BLaER1 treated with 17β-estradiol and CSF1 and Interleukin-3, amounts not matched to agents 10 nM and 100 nM (cell line): Measurements from ENCODE around the gene PSG5.
A peak's percentile ranks its signal among the peaks of the same experiment; 100 is the strongest.
"Not testable (repeated sequence)": the region's sequence is repeated elsewhere in the genome, so short reads cannot be mapped to it uniquely, and the experiment has no call there.

Experiments used
- H3K27ac ChIP-seq, 11 experiments: shearing (Covaris generic); formaldehyde crosslinking; 2 replicates each; pipeline ENCODE4 v1.8.1; 2022
- H3K27me3 ChIP-seq, 11 experiments: shearing (Covaris generic); formaldehyde crosslinking; 2 replicates each; pipeline ENCODE4 v1.8.1; 2022
- H3K36me3 ChIP-seq, 11 experiments: shearing (Covaris generic); formaldehyde crosslinking; 2 replicates each; pipeline ENCODE4 v1.8.1; 2022
- H3K4me1 ChIP-seq, 10 experiments: shearing (Covaris generic); formaldehyde crosslinking; 2 replicates each; pipeline ENCODE4 v1.8.1; 2022
- H3K4me2 ChIP-seq, 11 experiments: shearing (Covaris generic); formaldehyde crosslinking; 2 replicates each; pipeline ENCODE4 v1.8.1; 2022
- H3K4me3 ChIP-seq, 10 experiments: shearing (Covaris generic); formaldehyde crosslinking; 2 replicates each; pipeline ENCODE4 v1.8.1; 2022
- H3K9ac ChIP-seq, 11 experiments: shearing (Covaris generic); formaldehyde crosslinking; 2 replicates each; pipeline ENCODE4 v1.8.1; 2022
- H3K9me3 ChIP-seq, 11 experiments: shearing (Covaris generic); formaldehyde crosslinking; replicated peaks in 1 of 11; 2 replicates each; pipeline ENCODE4 v1.8.1; 2022
- H4K20me1 ChIP-seq, 11 experiments: shearing (Covaris generic); formaldehyde crosslinking; 2 replicates each; pipeline ENCODE4 v1.8.1; 2022
- Cebpa-rat ChIP-seq, 11 experiments: shearing (Covaris generic); IDR thresholded peaks; 2 replicates each; pipeline ENCODE4 v1.8.1; 2022

The PSG5 gene

GRCh38 chr19:43179569-43180147, 6.7 kb downstream of the PSG5 start:
- not testable (repeated sequence) for H3K4me3 ChIP-seq, H3K4me1 ChIP-seq, H3K9me3 ChIP-seq, H4K20me1 ChIP-seq, H3K36me3 ChIP-seq, H3K27me3 ChIP-seq, H3K4me2 ChIP-seq, H3K27ac ChIP-seq, H3K9ac ChIP-seq

GRCh38 chr19:43178577-43178976, 7.8 kb downstream of the PSG5 start:
- H3K4me3 ChIP-seq, H3K27ac ChIP-seq, H3K9ac ChIP-seq, H3K9me3 ChIP-seq, H3K27me3 ChIP-seq, H4K20me1 ChIP-seq, H3K36me3 ChIP-seq, H3K4me2 ChIP-seq, H3K4me1 ChIP-seq: not testable (repeated sequence)

GRCh38 chr19:43165906-43166305, 20.4 kb downstream of the PSG5 start:
- H3K9ac ChIP-seq, H3K36me3 ChIP-seq, H3K27me3 ChIP-seq, H4K20me1 ChIP-seq, H3K4me1 ChIP-seq, H3K9me3 ChIP-seq, H3K4me2 ChIP-seq, H3K4me3 ChIP-seq, H3K27ac ChIP-seq: not testable (repeated sequence)

GRCh38 chr19:43163135-43163534, 23.2 kb downstream of the PSG5 start:
- H3K36me3 ChIP-seq, H3K9ac ChIP-seq, H3K4me1 ChIP-seq, H3K4me2 ChIP-seq, H4K20me1 ChIP-seq, H3K27me3 ChIP-seq, H3K4me3 ChIP-seq, H3K9me3 ChIP-seq, H3K27ac ChIP-seq: not testable (repeated sequence)

GRCh38 chr19:43162261-43162660, 24.1 kb downstream of the PSG5 start:
- not testable (repeated sequence) for H3K4me2 ChIP-seq, H3K27ac ChIP-seq, H3K9me3 ChIP-seq, H3K9ac ChIP-seq, H3K36me3 ChIP-seq, H3K4me1 ChIP-seq, H3K4me3 ChIP-seq, H3K27me3 ChIP-seq, H4K20me1 ChIP-seq

- Histone ChIP-seq H3K9me3 (peaks cover 3 to 14% (median 8%) of the 10 kb centered on the region in 11 experiments; a peak in 11 of 22 replicates), H3K27ac (no peak overlapping the region), H3K27me3 (no peaks in the 10 kb centered on the region), H3K4me3 (no peak overlapping the region), H3K9ac (no peak overlapping the region), H3K4me2 (no peak overlapping the region), H3K4me1 (peaks cover 0 to 30% (median 10%) of the 10 kb centered on the region in 10 experiments; a peak in 10 of 20 replicates), H4K20me1 (no peaks in the 10 kb centered on the region), H3K36me3 (no peaks in the 10 kb centered on the region)
- 0 out of 22 replicates have a peak, but pooled peaks of 1 of the 11 experiments have one; percentile 26 for TF ChIP-seq Cebpa-rat (IDR thresholded peaks at IDR 0.05)
Observed at GRCh38 chr19:43152214-43152613, 34.1 kb downstream of the PSG5 start.

- not testable (repeated sequence) for H3K27ac ChIP-seq, H3K9me3 ChIP-seq, H3K27me3 ChIP-seq, H3K4me3 ChIP-seq, H3K4me2 ChIP-seq, H4K20me1 ChIP-seq, H3K9ac ChIP-seq, H3K36me3 ChIP-seq
- H3K4me1 ChIP-seq = peaks cover 0 to 31% (median 10%) of the 10 kb centered on the region in 10 experiments; a peak in 10 of 20 replicates
Observed at GRCh38 chr19:43149788-43150187, 36.5 kb downstream of the PSG5 start.

- Histone ChIP-seq H3K27me3 (no peaks in the 10 kb centered on the region), H3K9ac (no peak overlapping the region), H3K36me3 (no peaks in the 10 kb centered on the region), H3K9me3 (no peaks in the 10 kb centered on the region), H3K4me2 (peak overlapping the region in 3 of 11 experiments; percentile 11 to 60 (median 57); a peak in 5 of 22 replicates), H4K20me1 (no peaks in the 10 kb centered on the region), H3K4me1 (peaks cover 0 to 22% (median 2%) of the 10 kb centered on the region in 10 experiments; a peak in 6 of 20 replicates), H3K4me3 (no peak overlapping the region), H3K27ac (peak overlapping the region in 3 of 11 experiments; percentile 44 to 60 (median 56); a peak in 3 of 22 replicates)
- no peak for TF ChIP-seq Cebpa-rat (IDR thresholded peaks at IDR 0.05)
Observed at GRCh38 chr19:43148233-43148632, 38.1 kb downstream of the PSG5 start.

GRCh38 chr19:43141763-43142162, 44.6 kb downstream of the PSG5 start:
- not testable (repeated sequence) for H3K9me3 ChIP-seq, H3K4me2 ChIP-seq, H3K27me3 ChIP-seq, H3K4me1 ChIP-seq, H3K9ac ChIP-seq, H3K36me3 ChIP-seq, H3K4me3 ChIP-seq, H4K20me1 ChIP-seq, H3K27ac ChIP-seq

GRCh38 chr19:43132696-43133095, 53.6 kb downstream of the PSG5 start:
- H3K4me3 ChIP-seq = no peak overlapping the region
- no peaks in the 10 kb centered on the region for H3K27me3 ChIP-seq
- H4K20me1 ChIP-seq = no peaks in the 10 kb centered on the region
- no peaks in the 10 kb centered on the region for H3K4me1 ChIP-seq
- TF ChIP-seq Cebpa-rat (IDR thresholded peaks at IDR 0.05) = no peak
- no peaks in the 10 kb centered on the region for H3K9me3 ChIP-seq
- H3K27ac ChIP-seq = no peak overlapping the region
- H3K9ac ChIP-seq = no peak overlapping the region
- H3K4me2 ChIP-seq = no peak overlapping the region
- H3K36me3 ChIP-seq = no peaks in the 10 kb centered on the region

- H4K20me1 ChIP-seq, H3K9me3 ChIP-seq: not testable (repeated sequence)
Observed at GRCh38 chr19:43131281-43131842, 55.0 kb downstream of the PSG5 start.

GRCh38 chr19:43129197-43129596, 57.1 kb downstream of the PSG5 start:
- not testable (repeated sequence) for H3K36me3 ChIP-seq, H3K9ac ChIP-seq, H4K20me1 ChIP-seq, H3K27ac ChIP-seq, H3K4me1 ChIP-seq, H3K9me3 ChIP-seq, H3K4me2 ChIP-seq, H3K4me3 ChIP-seq, H3K27me3 ChIP-seq

More at GRCh38 chr19:43131281-43131842, 55.0 kb downstream of the PSG5 start:
- not testable (repeated sequence) for H3K4me3 ChIP-seq, H3K27ac ChIP-seq, H3K36me3 ChIP-seq, H3K4me1 ChIP-seq, H3K27me3 ChIP-seq, H3K4me2 ChIP-seq, H3K9ac ChIP-seq

GRCh38 chr19:43127336-43127735, 59.0 kb downstream of the PSG5 start:
- not testable (repeated sequence) for H3K4me3 ChIP-seq, H3K27ac ChIP-seq, H3K4me1 ChIP-seq, H3K9ac ChIP-seq, H4K20me1 ChIP-seq, H3K36me3 ChIP-seq, H3K27me3 ChIP-seq, H3K9me3 ChIP-seq, H3K4me2 ChIP-seq
